Measurements from ENCODE around the gene MLPH. TPM values are rescaled to one million over a fixed set of nuclear protein-coding genes. Genes with fewer than 3 reads are reported as not detected.

Gene MLPH
- total and polyA plus RNA-seq, 3 experiments from 2014 or later, result not detected

GRCh38 chr2:237497009-237497837 lies 10.2 kb downstream of the MLPH start:
- no peak overlapping the region for H3K4me3 Mint-ChIP-seq
- Histone ChIP-seq H3K4me3 (ENCODE audit: low read length) (no peak overlapping the region), H3K9me3 (ENCODE audit: low read length) (no peaks in the 10 kb centered on the region), H3K36me3 (ENCODE audit: insufficient read depth, low read length) (no peaks in the 10 kb centered on the region), H3K27ac (ENCODE audit: low read depth, low read length) (no peak overlapping the region), H3K4me1 (ENCODE audit: insufficient read depth, low read length) (no peaks in the 10 kb centered on the region), H3K27me3 (ENCODE audit: insufficient read depth, low read length, poor library complexity, severe bottlenecking) (no peaks in the 10 kb centered on the region)
- ChIA-PET CTCF (interaction anchor here (1.1 kb wide), 1 partner anchor 25 kb away, joined by 3 read pairs; no protein-coding TSS in a partner anchor), POLR2A (no interaction called here)
- H3K4me1 Mint-ChIP-seq, result no peaks in the 10 kb centered on the region
- no peak overlapping the region for H3K27ac Mint-ChIP-seq
- DNase-seq, result no peak
- H3K9me3 Mint-ChIP-seq, result peaks cover 0 to 3% (median under 1%) of the 10 kb centered on the region in 5 donors
- H3K27me3 Mint-ChIP-seq, result peaks cover 14 to 67% of the 10 kb centered on the region in 2 donors
- no peaks in the 10 kb centered on the region for H3K36me3 Mint-ChIP-seq

GRCh38 chr2:237497838-237498186 lies 10.8 kb downstream of the MLPH start:
- DNase-seq, result no peak
- Mint-ChIP-seq H3K9me3 (no peaks in the 10 kb centered on the region), H3K4me1 (no peaks in the 10 kb centered on the region), H3K27ac (no peak overlapping the region), H3K27me3 (peaks cover 12 to 67% of the 10 kb centered on the region in 2 donors), H3K4me3 (no peak overlapping the region), H3K36me3 (no peaks in the 10 kb centered on the region)
- H3K9me3 ChIP-seq (ENCODE audit: low read length), result no peaks in the 10 kb centered on the region
- no peak overlapping the region for H3K27ac ChIP-seq (ENCODE audit: low read depth, low read length)
- H3K36me3 ChIP-seq (ENCODE audit: insufficient read depth, low read length), result no peaks in the 10 kb centered on the region
- POLR2A ChIA-PET, result no interaction called here
- no peaks in the 10 kb centered on the region for H3K27me3 ChIP-seq (ENCODE audit: insufficient read depth, low read length, poor library complexity, severe bottlenecking)
- H3K4me3 ChIP-seq (ENCODE audit: low read length), result no peak overlapping the region
- CTCF ChIA-PET, result interaction anchor here (1.1 kb wide), 1 partner anchor 26 kb away, joined by 3 read pairs; no protein-coding TSS in a partner anchor
- no peaks in the 10 kb centered on the region for H3K4me1 ChIP-seq (ENCODE audit: insufficient read depth, low read length)

GRCh38 chr2:237498341-237498740 lies 11.3 kb downstream of the MLPH start:
- ChIA-PET CTCF (no interaction called here), POLR2A (no interaction called here)
- H3K4me3 Mint-ChIP-seq, result no peak overlapping the region
- Histone ChIP-seq H3K9me3 (ENCODE audit: low read length) (no peaks in the 10 kb centered on the region), H3K27ac (ENCODE audit: low read depth, low read length) (no peak overlapping the region), H3K4me3 (ENCODE audit: low read length) (no peak overlapping the region), H3K27me3 (ENCODE audit: insufficient read depth, low read length, poor library complexity, severe bottlenecking) (no peaks in the 10 kb centered on the region), H3K36me3 (ENCODE audit: insufficient read depth, low read length) (no peaks in the 10 kb centered on the region), H3K4me1 (ENCODE audit: insufficient read depth, low read length) (no peaks in the 10 kb centered on the region)
- H3K27ac Mint-ChIP-seq, result no peak overlapping the region
- no peaks in the 10 kb centered on the region for H3K4me1 Mint-ChIP-seq
- no peaks in the 10 kb centered on the region for H3K36me3 Mint-ChIP-seq
- H3K27me3 Mint-ChIP-seq, result peaks cover 12 to 65% of the 10 kb centered on the region in 2 donors
- no peaks in the 10 kb centered on the region for H3K9me3 Mint-ChIP-seq
- DNase-seq, result no peak

- no peak overlapping the region for H3K4me3 ChIP-seq (ENCODE audit: low read length)
- Mint-ChIP-seq H3K36me3 (no peaks in the 10 kb centered on the region), H3K27ac (no peak overlapping the region), H3K4me1 (no peaks in the 10 kb centered on the region), H3K9me3 (no peaks in the 10 kb centered on the region), H3K27me3 (peaks cover 10 to 52% of the 10 kb centered on the region in 2 donors), H3K4me3 (no peak overlapping the region)
- no peaks in the 10 kb centered on the region for H3K4me1 ChIP-seq (ENCODE audit: insufficient read depth, low read length)
- no peaks in the 10 kb centered on the region for H3K9me3 ChIP-seq (ENCODE audit: low read length)
- no peaks in the 10 kb centered on the region for H3K36me3 ChIP-seq (ENCODE audit: insufficient read depth, low read length)
- H3K27ac ChIP-seq (ENCODE audit: low read depth, low read length), result no peak overlapping the region
- POLR2A ChIA-PET, result no interaction called here
- CTCF ChIA-PET, result interaction anchor here (1.4 kb wide), 1 partner anchor 12 kb away, joined by 7 read pairs; no protein-coding TSS in a partner anchor
- DNase-seq, result no peak
- no peaks in the 10 kb centered on the region for H3K27me3 ChIP-seq (ENCODE audit: insufficient read depth, low read length, poor library complexity, severe bottlenecking)
These were observed 13.8 kb downstream of the MLPH start for GRCh38 chr2:237500681-237501424.

- H3K4me3 Mint-ChIP-seq, result no peak overlapping the region
- Histone ChIP-seq H3K4me3 (ENCODE audit: low read length) (no peak overlapping the region), H3K27me3 (ENCODE audit: insufficient read depth, low read length, poor library complexity, severe bottlenecking) (no peaks in the 10 kb centered on the region), H3K36me3 (ENCODE audit: insufficient read depth, low read length) (no peaks in the 10 kb centered on the region), H3K4me1 (ENCODE audit: insufficient read depth, low read length) (no peaks in the 10 kb centered on the region), H3K27ac (ENCODE audit: low read depth, low read length) (no peak overlapping the region), H3K9me3 (ENCODE audit: low read length) (no peaks in the 10 kb centered on the region)
- no peaks in the 10 kb centered on the region for H3K4me1 Mint-ChIP-seq
- no peaks in the 10 kb centered on the region for H3K36me3 Mint-ChIP-seq
- ChIA-PET POLR2A (no interaction called here), CTCF (interaction anchor here (0.7 to 1.4 kb wide), 2 partner anchors 11 to 32 kb away, joined by 3 to 7 read pairs; no protein-coding TSS in a partner anchor)
- H3K9me3 Mint-ChIP-seq, result no peaks in the 10 kb centered on the region
- H3K27ac Mint-ChIP-seq, result no peak overlapping the region
- DNase-seq, result no peak
- H3K27me3 Mint-ChIP-seq, result peaks cover 9 to 53% of the 10 kb centered on the region in 2 donors
These were observed 15.0 kb downstream of the MLPH start for GRCh38 chr2:237501892-237502513.

- Histone ChIP-seq H3K4me3 (ENCODE audit: low read length) (no peak overlapping the region), H3K36me3 (ENCODE audit: insufficient read depth, low read length) (no peaks in the 10 kb centered on the region), H3K9me3 (ENCODE audit: low read length) (no peaks in the 10 kb centered on the region), H3K27me3 (ENCODE audit: insufficient read depth, low read length, poor library complexity, severe bottlenecking) (no peaks in the 10 kb centered on the region), H3K4me1 (ENCODE audit: insufficient read depth, low read length) (no peaks in the 10 kb centered on the region), H3K27ac (ENCODE audit: low read depth, low read length) (no peak overlapping the region)
- peak overlapping the region in 1 of 8 donors; percentile 85 for H3K27ac Mint-ChIP-seq
- H3K4me1 Mint-ChIP-seq, result no peaks in the 10 kb centered on the region
- CTCF ChIA-PET, result no interaction called here
- H3K36me3 Mint-ChIP-seq, result no peaks in the 10 kb centered on the region
- H3K27me3 Mint-ChIP-seq, result peaks cover 9 to 55% of the 10 kb centered on the region in 2 donors
- H3K4me3 Mint-ChIP-seq, result no peak overlapping the region
- no peak for DNase-seq
- POLR2A ChIA-PET, result no interaction called here
- no peaks in the 10 kb centered on the region for H3K9me3 Mint-ChIP-seq
These were observed 16.1 kb downstream of the MLPH start for GRCh38 chr2:237503201-237503600.

- Histone ChIP-seq H3K27me3 (ENCODE audit: insufficient read depth, low read length, poor library complexity, severe bottlenecking) (no peaks in the 10 kb centered on the region), H3K9me3 (ENCODE audit: low read length) (no peaks in the 10 kb centered on the region), H3K36me3 (ENCODE audit: insufficient read depth, low read length) (no peaks in the 10 kb centered on the region), H3K4me3 (ENCODE audit: low read length) (no peak overlapping the region), H3K27ac (ENCODE audit: low read depth, low read length) (no peak overlapping the region), H3K4me1 (ENCODE audit: insufficient read depth, low read length) (no peaks in the 10 kb centered on the region)
- Mint-ChIP-seq H3K4me3 (no peak overlapping the region), H3K36me3 (no peaks in the 10 kb centered on the region), H3K4me1 (no peaks in the 10 kb centered on the region), H3K27me3 (peaks cover 13 to 49% of the 10 kb centered on the region in 2 donors), H3K9me3 (no peaks in the 10 kb centered on the region), H3K27ac (no peak overlapping the region)
- no peak for DNase-seq
- CTCF ChIA-PET, result no interaction called here
- POLR2A ChIA-PET, result no interaction called here
These were observed 18.3 kb downstream of the MLPH start for GRCh38 chr2:237505188-237505939.

Measured in CD8-positive, alpha-beta memory T cell (primary cell).